ENCODE data around the gene SAXO1.
"Not testable (repeated sequence)": the region's sequence is repeated elsewhere in the genome, so short reads cannot be mapped to it uniquely, and the experiment has no call there.

Gene SAXO1

GRCh38 chr9:18970393-18970792 lies 62.6 kb downstream of the SAXO1 start:
- no peak for DNase-seq (ENCODE audit: low spot score)

- no peak for DNase-seq (ENCODE audit: low spot score)
Observed at GRCh38 chr9:18969128-18969527, 63.9 kb downstream of the SAXO1 start.

- DNase-seq (ENCODE audit: low spot score) = no peak
Observed at GRCh38 chr9:18955626-18956025, 77.4 kb downstream of the SAXO1 start.

- DNase-seq (ENCODE audit: low spot score) = no peak
Observed at GRCh38 chr9:18951936-18952335, 81.1 kb downstream of the SAXO1 start.

GRCh38 chr9:18947892-18948339 lies 85.1 kb downstream of the SAXO1 start:
- no peak for DNase-seq (ENCODE audit: low spot score)

GRCh38 chr9:18942801-18943200 lies 90.2 kb downstream of the SAXO1 start:
- DNase-seq (ENCODE audit: low spot score) = no peak

- DNase-seq (ENCODE audit: low spot score) = no peak
Observed at GRCh38 chr9:18941060-18941740, 91.8 kb downstream of the SAXO1 start.

GRCh38 chr9:18939943-18940342 lies 93.1 kb downstream of the SAXO1 start:
- DNase-seq (ENCODE audit: low spot score) = no peak

GRCh38 chr9:18936094-18936871 lies 96.7 kb downstream of the SAXO1 start:
- DNase-seq (ENCODE audit: low spot score) = no peak

GRCh38 chr9:18935541-18935940 lies 97.5 kb downstream of the SAXO1 start:
- no peak for DNase-seq (ENCODE audit: low spot score)

- DNase-seq (ENCODE audit: low spot score) = not testable (repeated sequence)
Observed at GRCh38 chr9:18930611-18931010, 102.4 kb downstream of the SAXO1 start.

GRCh38 chr9:18928711-18929110 lies 104.3 kb downstream of the SAXO1 start:
- DNase-seq (ENCODE audit: low spot score) = no peak

- DNase-seq (ENCODE audit: low spot score) = no peak
Observed at GRCh38 chr9:18926513-18926912, 106.5 kb downstream of the SAXO1 start.

GRCh38 chr9:18925880-18926279 lies 107.1 kb downstream of the SAXO1 start:
- no peak for DNase-seq (ENCODE audit: low spot score)

GRCh38 chr9:18923671-18924430 lies 109.2 kb downstream of the SAXO1 start:
- DNase-seq (ENCODE audit: low spot score) = no peak

- DNase-seq (ENCODE audit: low spot score) = no peak
Observed at GRCh38 chr9:18923167-18923566, 109.8 kb downstream of the SAXO1 start.

- no peak for DNase-seq (ENCODE audit: low spot score)
Observed at GRCh38 chr9:18922161-18922885, 110.7 kb downstream of the SAXO1 start.

GRCh38 chr9:18921366-18922075 lies 111.5 kb downstream of the SAXO1 start:
- DNase-seq (ENCODE audit: low spot score) = no peak

- no peak for DNase-seq (ENCODE audit: low spot score)
Observed at GRCh38 chr9:18920141-18921084, 112.6 kb downstream of the SAXO1 start.

- DNase-seq (ENCODE audit: low spot score) = no peak
Observed at GRCh38 chr9:18911714-18912342, 121.2 kb downstream of the SAXO1 start.

Data from NAMALWA (cell line).